Esophagus squamous epithelium (tissue), 4 donors: Measurements from ENCODE around the gene FSTL4.

Source experiments
- CTCF ChIP-seq, 6 experiments: fragments of 450-650 bp in 4 of 6; fragments of 200-600 bp in 2 of 6; sonication (generic) in 2 of 6; IDR thresholded peaks; one replicate each; pipeline ENCODE4 v1.5.1; 2016 to 2019; ENCODE audit warnings: antibody characterized with exemption in 6 of 6, mild to moderate bottlenecking in 4 of 6, moderate library complexity in 4 of 6
- POLR2A ChIP-seq, 4 donors: fragments of 450-650 bp; IDR thresholded peaks; one replicate each; pipeline ENCODE4 v1.6.1; 2017; ENCODE audit warnings: antibody characterized with exemption in 4 of 4, mild to moderate bottlenecking in 4 of 4, moderate library complexity in 3 of 4

- TF ChIP-seq CTCF (IDR thresholded peaks at IDR 0.05) = no peak
- no peak for TF ChIP-seq POLR2A (IDR thresholded peaks at IDR 0.05)
Measured at GRCh38 chr5:133250527-133250926, 361.8 kb downstream of the FSTL4 start.
